Prostate gland (tissue), 2 donors: Measurements from ENCODE around the gene KBTBD13. TPM values are rescaled to one million over a fixed set of nuclear protein-coding genes. Genes with fewer than 3 reads are reported as not detected.

Source experiments
- DNase-seq: peaks from one replicate; pipeline ENCODE4 v3.0.0-alpha.2; 2019; ENCODE audit warnings: low spot score
- H3K27ac ChIP-seq, 2 donors: fragments of 200-600 bp; sonication (generic); 2 replicates each; pipeline ENCODE4 v1.5.1; 2017 to 2019
- H3K27me3 ChIP-seq: fragments of 200-600 bp; sonication (generic); replicated peaks from 2 replicates; pipeline ENCODE4 v1.5.1; 2019; ENCODE audit not compliant: insufficient read depth
- H3K36me3 ChIP-seq, 2 donors: fragments of 200-600 bp; sonication (generic); 1 replicate in 1 of 2; 2 replicates in 1 of 2; pipeline versions ENCODE4 v1.5.1 to v1.8.1; 2017 to 2019
- H3K4me1 ChIP-seq: fragments of 200-600 bp; sonication (generic); replicated peaks from 2 replicates; pipeline ENCODE4 v1.5.1; 2019
- H3K4me3 ChIP-seq, 2 donors: fragments of 200-600 bp; sonication (generic); 2 replicates each; pipeline ENCODE4 v1.5.1; 2017 to 2019
- H3K9me3 ChIP-seq: fragments of 200-600 bp; sonication (generic); 2 replicates; pipeline ENCODE4 v1.5.1; 2017
- CTCF ChIP-seq, 4 experiments: fragments of 200-600 bp in 2 of 4; fragments of 450-650 bp in 2 of 4; sonication (generic) in 2 of 4; IDR thresholded peaks; 1 replicate in 3 of 4; 2 replicates in 1 of 4; pipeline ENCODE4 v1.5.1; 2016 to 2019; ENCODE audit warnings: antibody characterized with exemption in 4 of 4, mild to moderate bottlenecking in 2 of 4, moderate library complexity in 2 of 4
- POLR2A ChIP-seq: fragments of 450-650 bp; IDR thresholded peaks from one replicate; pipeline ENCODE4 v1.6.1; 2016; ENCODE audit warnings: antibody characterized with exemption, mild to moderate bottlenecking
- POLR2AphosphoS5 ChIP-seq: sonication (generic); formaldehyde crosslinking; IDR thresholded peaks from one replicate; pipeline ENCODE4 v1.6.1; 2017; ENCODE audit warnings: antibody characterized with exemption
- WGBS: methylation state at CpG from one replicate; pipeline ENCODE4 v1.1.5; 2018; 5-methylcytosine and 5-hydroxymethylcytosine counted together
- intact Hi-C: fragments of 100-400 bp; cut with DNase I; formaldehyde crosslinking; loops from one replicate; pipeline ENCODE4 v1.14.2; 2022
- total RNA-seq, 2 donors: library from RNA; depleted of rRNA; stranded (reverse); fragments of >200 nt; gene quantifications; one replicate each; pipeline ENCODE4 v1.1.0, GENCODE V29; 2016

The KBTBD13 gene
- under 1 TPM in 1 of 2 donors, not detected in 1; 0.57 TPM for total RNA-seq

- no peak for DNase-seq
- TF ChIP-seq CTCF (IDR thresholded peaks at IDR 0.05) (no peak), POLR2A (no peak), POLR2AphosphoS5 (no peak)
- 75% methylated on average over 65 of the region's 73 CpGs for WGBS
- intact Hi-C loops, result no loop called here
- H3K36me3 ChIP-seq, result no peaks in the 10 kb centered on the region
- H3K4me3 ChIP-seq, result no peak within 1 kb of the TSS
- no peak within 1 kb of the TSS for H3K27ac ChIP-seq
- H3K27me3 ChIP-seq, result no peaks in the 10 kb centered on the region
- H3K4me1 ChIP-seq, result no peaks in the 10 kb centered on the region
- no peaks in the 10 kb centered on the region for H3K9me3 ChIP-seq
These were observed at the start of gene KBTBD13 for GRCh38 chr15:65076486-65077290. Gene KBTBD13, plus strand, starts transcription at chr15:65076746. Its CDS starts 70 bp downstream, at chr15:65076816.

- TF ChIP-seq POLR2A, result no peak
- TF ChIP-seq POLR2AphosphoS5, result no peak
- no peak for TF ChIP-seq CTCF (IDR thresholded peaks at IDR 0.05)
- no peaks in the 10 kb centered on the region for H3K9me3 ChIP-seq
- peaks cover 6% of the 10 kb centered on the region for H3K4me1 ChIP-seq
- WGBS, result 89% methylated on average over 6 of the region's 6 CpGs
- intact Hi-C loops, result no loop called here
- DNase-seq, result no peak
- H3K4me3 ChIP-seq, result no peak overlapping the region
- no peaks in the 10 kb centered on the region for H3K27me3 ChIP-seq
- H3K36me3 ChIP-seq, result no peaks in the 10 kb centered on the region
- no peak overlapping the region for H3K27ac ChIP-seq
These were observed 49.8 kb upstream of the KBTBD13 start for GRCh38 chr15:65026756-65027155.

- H3K4me3 ChIP-seq, result no peak overlapping the region
- no peak overlapping the region for H3K27ac ChIP-seq
- H3K36me3 ChIP-seq, result no peaks in the 10 kb centered on the region
- no peaks in the 10 kb centered on the region for H3K27me3 ChIP-seq
- intact Hi-C loops, result no loop called here
- 83% methylated on average over 1 of the region's 1 CpG for WGBS
- no peak for TF ChIP-seq POLR2AphosphoS5
- TF ChIP-seq POLR2A, result no peak
- no peak for TF ChIP-seq CTCF (IDR thresholded peaks at IDR 0.05)
- H3K9me3 ChIP-seq, result no peaks in the 10 kb centered on the region
- DNase-seq, result no peak
- peaks cover 6% of the 10 kb centered on the region for H3K4me1 ChIP-seq
These were observed 49.0 kb upstream of the KBTBD13 start for GRCh38 chr15:65027593-65027992.

GRCh38 chr15:65028338-65028737, 48.2 kb upstream of the KBTBD13 start:
- Histone ChIP-seq H3K36me3 (no peaks in the 10 kb centered on the region), H3K27ac (no peak overlapping the region), H3K27me3 (no peaks in the 10 kb centered on the region), H3K4me1 (peaks cover 6% of the 10 kb centered on the region), H3K9me3 (no peaks in the 10 kb centered on the region), H3K4me3 (peak overlapping the region; percentile 86 to 87)
- intact Hi-C loops, result no loop called here
- no peak for TF ChIP-seq CTCF (IDR thresholded peaks at IDR 0.05)
- TF ChIP-seq POLR2AphosphoS5, result no peak
- no peak for TF ChIP-seq POLR2A
- WGBS, result 44% methylated on average over 10 of the region's 10 CpGs
- no peak for DNase-seq
